ENCODE measurements around the gene MAPK8. TPM values are rescaled to one million over a fixed set of nuclear protein-coding genes. Genes with fewer than 3 reads are reported as not detected.

MAPK8 gene
- total and polyA plus RNA-seq, 2 of the 4 experiments (the other 2 are of a cell fraction) = 41.5 to 54.7 TPM

- no peak overlapping the region for H3K56ac ChIP-seq (ENCODE audit: extremely low read depth, insufficient read depth, low read length)
- H3K79me1 ChIP-seq (ENCODE audit: low read depth in 1 of 2, low read length in 2 of 2) = peaks cover 6 to 38% of the 10 kb centered on the region in 2 experiments; a peak in 3 of 4 replicates
- H3K23ac ChIP-seq (ENCODE audit: low read depth, low read length) = no peak overlapping the region
- ChIA-PET POLR2A (ENCODE audit: unreplicated experiment) (interaction anchor here (0.6 to 0.7 kb wide), 2 partner anchors 49 to 53 kb away, joined by 3 to 4 read pairs; no protein-coding TSS in a partner anchor), CTCF (interaction anchor here (1.3 kb wide), 1 partner anchor 213 kb away, joined by 6 read pairs; no protein-coding TSS in a partner anchor)
- H3K9ac ChIP-seq (ENCODE audit: low read depth, low read length) = no peak overlapping the region
- TF ChIP-seq ELK1 (IDR thresholded peaks at IDR 0.05; ENCODE audit: borderline replicate concordance, low read depth, low read length) (no peak), POLR2A (IDR thresholded peaks at IDR 0.05; ENCODE audit: low read depth, low read length) (no peak), NFE2L2 (IDR thresholded peaks at IDR 0.05; ENCODE audit: low read depth, low read length) (no peak), SMC3 (IDR thresholded peaks at IDR 0.05; ENCODE audit: low read depth, low read length) (no peak), USF2 (IDR thresholded peaks at IDR 0.05; ENCODE audit: low read depth, low read length) (no peak), FOS (IDR thresholded peaks at IDR 0.05; ENCODE audit: low read depth, low read length) (no peak), BHLHE40 (IDR thresholded peaks at IDR 0.05; ENCODE audit: low read depth, low read length) (no peak), MAZ (IDR thresholded peaks at IDR 0.05; ENCODE audit: borderline replicate concordance, low read depth, low read length) (no peak), RCOR1 (IDR thresholded peaks at IDR 0.05; ENCODE audit: insufficient replicate concordance, low read length) (no peak), RFX5 (IDR thresholded peaks at IDR 0.05; ENCODE audit: low read depth, low read length) (no peak), CTCF (conservative IDR thresholded peaks at IDR 0.05; ENCODE audit: low read depth, low read length) (no peak), CHD1 (IDR thresholded peaks at IDR 0.05; ENCODE audit: low read depth, low read length) (no peak)
- H3K4ac ChIP-seq (ENCODE audit: low read depth, low read length) = no peak overlapping the region
- BruUV-seq (replicated peaks) = no TSS peak
- H3K9me1 ChIP-seq (ENCODE audit: insufficient read depth, low read length) = peaks cover 28% of the 10 kb centered on the region
- peaks cover 6% of the 10 kb centered on the region for H3K4me1 ChIP-seq (ENCODE audit: control insufficient read depth, insufficient read depth, low read length)
- no peak overlapping the region for H4K91ac ChIP-seq (ENCODE audit: insufficient read depth, low read depth, low read length)
- H3K4me3 ChIP-seq (ENCODE audit: insufficient read depth, low read depth, low read length) = no peak overlapping the region
- dilution Hi-C loops (cut with HindIII; ENCODE audit: low sequenced_read_pairs, unreplicated experiment) (no loop called here), intact Hi-C loops (cut with micrococcal nuclease) (loop anchor here (5.0 kb wide), 2 partner anchors 80 to 215 kb away; no protein-coding TSS in a partner anchor), in situ Hi-C loops (cut with MboI; ENCODE audit: low sequenced_read_pairs) (no loop called here)
- H2BK120ac ChIP-seq (ENCODE audit: low read depth, low read length) = no peak overlapping the region
- H4K20me1 ChIP-seq (ENCODE audit: insufficient read depth, low read length) = peaks cover 13% of the 10 kb centered on the region
- no peak overlapping the region for H3K27ac ChIP-seq (ENCODE audit: insufficient read depth, low read length)
- no peak overlapping the region for H4K5ac ChIP-seq (ENCODE audit: low read depth, low read length)
- DNase-seq (no peak), ATAC-seq (ENCODE audit: low read depth) (no peak)
- no peak overlapping the region for H4K8ac ChIP-seq (ENCODE audit: low read depth in 2 of 2, low read length in 2 of 2)
- H2BK5ac ChIP-seq (ENCODE audit: low read depth, low read length, poor library complexity, severe bottlenecking) = no peak overlapping the region
- peaks cover 3% of the 10 kb centered on the region; the same call in 1 of the 2 replicates for H3K36me3 ChIP-seq (ENCODE audit: control insufficient read depth, insufficient read depth, low read length)
- H3K18ac ChIP-seq (ENCODE audit: low read depth, low read length) = no peak overlapping the region
- H2AK9ac ChIP-seq (replicated peaks; ENCODE audit: low read depth, low read length, poor library complexity) = no peak overlapping the region
- no peak overlapping the region for H3K4me2 ChIP-seq (ENCODE audit: low read depth, low read length)
- no peak overlapping the region for H3K14ac ChIP-seq (replicated peaks; ENCODE audit: low read depth, low read length)
- H3K9me3 ChIP-seq (ENCODE audit: control insufficient read depth, insufficient read depth, low read length) = no peaks in the 10 kb centered on the region
- no peak overlapping the region for H2AK5ac ChIP-seq (ENCODE audit: low read depth, low read length)
- no peak overlapping the region for H2BK15ac ChIP-seq (ENCODE audit: low read depth, low read length)
- no peaks in the 10 kb centered on the region for H3K27me3 ChIP-seq (ENCODE audit: control insufficient read depth, insufficient read depth, low read length)
- no peak overlapping the region for H2BK20ac ChIP-seq (ENCODE audit: low read depth, low read length)
- no peak overlapping the region for H2AFZ ChIP-seq (replicated peaks; ENCODE audit: low read length, poor library complexity)
- WGBS, 2 experiments (ENCODE audit: extremely low coverage in 2 of 2, insufficient read length in 1 of 2) = no CpG with 5 or more reads among the region's 5 CpGs
Measured at GRCh38 chr10:48442809-48443177, 136.3 kb downstream of the MAPK8 start.

Measured in IMR-90 (cell line).